NK-92 treated with Interleukin-12 subunit alpha and Interleukin-12 subunit beta, amount 100 ng/mL, for 24 hours (cell line): ENCODE results near the gene CHPF.
A peak's percentile ranks its signal among the peaks of the same experiment; 100 is the strongest.

Experiments used
- DNase-seq: peaks from one replicate; lab custom pipeline; 2025; lab: John Stamatoyannopoulos, UW

Gene CHPF

DNA sequence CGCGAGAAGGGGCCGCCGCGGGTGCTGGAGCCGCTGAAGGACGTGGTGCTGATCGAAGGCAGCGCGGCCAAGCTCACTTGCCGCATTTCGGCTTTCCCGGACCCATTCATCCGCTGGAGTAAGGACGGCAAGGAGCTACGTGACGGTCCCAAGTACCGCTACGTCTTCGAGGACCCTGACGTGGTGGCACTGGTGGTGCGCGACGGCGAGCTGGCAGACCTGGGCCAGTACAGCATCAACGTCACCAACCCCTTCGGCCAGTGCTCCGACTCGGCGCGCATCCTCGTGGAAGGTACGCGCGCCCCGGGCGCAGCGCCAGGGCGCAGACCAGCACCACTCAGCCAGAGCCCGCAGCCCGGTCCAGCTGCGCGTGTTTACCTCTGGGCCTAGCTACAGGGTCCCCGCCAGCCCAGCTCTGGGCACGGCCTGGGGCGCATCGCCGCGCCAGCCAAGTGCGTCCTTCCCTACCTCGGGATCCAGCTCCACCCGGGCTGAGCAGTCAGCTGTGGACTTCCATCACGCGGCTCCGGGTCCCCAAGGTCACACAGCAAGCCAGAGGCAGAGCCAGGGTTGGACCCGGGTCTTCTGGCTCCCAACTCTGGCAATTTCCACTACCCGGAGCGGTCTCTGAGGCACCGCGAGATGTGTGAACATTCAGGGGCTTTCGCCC lies 46.6 kb downstream of the CHPF start:
- DNase-seq: no peak

GRCh38 chr2:219496247-219496824 lies 47.3 kb downstream of the CHPF start:
- no peak for DNase-seq

- peak; percentile 13 for DNase-seq
These were observed 48.0 kb downstream of the CHPF start for GRCh38 chr2:219495531-219496122.

- no peak for DNase-seq
These were observed 48.6 kb downstream of the CHPF start for GRCh38 chr2:219494952-219495530.

- no peak for DNase-seq
These were observed 50.5 kb downstream of the CHPF start for GRCh38 chr2:219493086-219493485.

DNA sequence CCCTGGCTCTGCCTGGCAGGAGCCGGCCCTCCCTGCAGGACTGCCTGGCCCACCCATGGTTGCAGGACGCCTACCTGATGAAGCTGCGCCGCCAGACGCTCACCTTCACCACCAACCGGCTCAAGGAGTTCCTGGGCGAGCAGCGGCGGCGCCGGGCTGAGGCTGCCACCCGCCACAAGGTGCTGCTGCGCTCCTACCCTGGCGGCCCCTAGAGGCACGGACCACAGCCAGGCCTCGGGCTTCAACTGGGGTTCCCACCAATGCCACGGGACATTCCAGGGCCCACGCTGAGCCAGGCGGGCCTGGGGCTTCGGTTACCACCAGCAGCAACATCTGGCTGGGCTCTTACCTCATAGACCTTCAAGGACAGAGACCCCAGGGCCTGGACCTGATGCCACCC lies 51.0 kb downstream of the CHPF start:
- no peak for DNase-seq

GRCh38 chr2:219491278-219491963 lies 52.2 kb downstream of the CHPF start:
- DNase-seq: no peak

GRCh38 chr2:219490600-219491130 lies 52.9 kb downstream of the CHPF start:
- DNase-seq: no peak

- DNase-seq: no peak
These were observed 53.4 kb downstream of the CHPF start for GRCh38 chr2:219490186-219490585.

- no peak for DNase-seq
These were observed 54.3 kb downstream of the CHPF start for GRCh38 chr2:219489315-219489714.
